Superior temporal gyrus (tissue), 1 donor: ENCODE results near the gene A2M.

Experiments used
- DNase-seq: peaks from one replicate; pipeline ENCODE4 v3.0.0-alpha.2; 2016; ENCODE audit errors: extremely low spot score

The A2M gene

DNA sequence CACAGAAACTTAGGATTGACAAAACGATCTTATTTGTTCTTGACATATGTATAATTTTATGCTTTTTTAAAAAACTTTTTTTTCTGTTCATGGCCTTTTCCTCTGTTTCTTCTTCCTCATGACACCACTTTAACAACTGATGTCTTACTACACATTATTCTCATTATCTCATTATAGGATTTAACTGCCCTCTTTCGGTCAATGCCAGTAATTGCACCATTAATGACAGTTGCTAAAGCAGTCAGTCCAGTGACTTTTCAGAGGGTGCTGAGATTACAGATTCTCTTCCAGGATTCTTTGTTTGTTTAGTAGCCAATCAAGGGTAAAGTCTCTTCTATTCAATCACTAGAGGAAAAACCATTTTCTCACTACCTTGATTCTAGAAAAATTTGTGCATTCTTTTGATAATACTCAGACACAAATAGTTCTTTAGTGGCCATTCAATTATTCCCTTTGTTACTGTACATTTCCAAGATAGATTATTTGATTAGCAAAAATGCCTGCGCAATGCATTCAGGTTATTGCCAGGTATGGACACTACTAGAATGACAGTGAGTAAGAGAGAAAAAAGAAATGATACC, 76.2 kb downstream of the A2M start:
- peak; percentile 87 for DNase-seq

DNA sequence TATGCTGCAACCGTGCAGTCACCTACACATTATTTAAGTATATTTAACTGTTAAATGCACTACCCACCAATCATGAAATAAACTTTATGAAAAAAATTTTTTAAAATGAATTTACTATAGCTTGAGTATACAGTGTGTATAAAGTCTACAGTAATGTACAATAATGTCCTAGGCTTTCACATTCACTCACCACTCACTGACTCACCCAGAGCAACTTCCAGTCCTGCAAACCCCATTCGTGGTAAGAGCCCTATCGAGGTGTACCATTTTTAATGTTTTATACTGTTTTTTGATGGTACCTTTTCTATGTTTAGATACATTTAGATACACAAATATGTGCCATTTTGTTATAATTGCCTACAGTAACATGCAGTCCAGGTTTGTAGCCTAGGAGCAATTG, 78.3 kb downstream of the A2M start:
- DNase-seq: no peak

DNA sequence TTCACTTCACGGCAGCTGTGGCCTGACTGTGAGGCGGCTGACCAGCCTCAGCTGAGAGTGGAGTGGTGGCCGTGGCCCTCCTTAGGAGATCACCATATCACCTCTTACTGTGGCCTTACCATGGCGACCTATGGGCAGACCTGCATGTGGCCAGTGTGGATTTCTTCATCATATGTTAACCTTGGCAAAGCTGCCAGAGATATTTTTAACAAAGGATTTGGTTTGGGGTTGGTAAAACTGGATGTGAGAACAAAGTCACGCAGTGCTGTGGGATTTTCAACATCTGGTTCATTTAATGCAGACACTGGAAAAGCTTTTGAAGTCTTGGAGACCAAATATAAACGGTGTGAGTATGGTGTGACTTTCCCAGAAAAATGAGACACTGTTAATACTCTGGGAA, 79.5 kb downstream of the A2M start:
- no peak for DNase-seq

DNA sequence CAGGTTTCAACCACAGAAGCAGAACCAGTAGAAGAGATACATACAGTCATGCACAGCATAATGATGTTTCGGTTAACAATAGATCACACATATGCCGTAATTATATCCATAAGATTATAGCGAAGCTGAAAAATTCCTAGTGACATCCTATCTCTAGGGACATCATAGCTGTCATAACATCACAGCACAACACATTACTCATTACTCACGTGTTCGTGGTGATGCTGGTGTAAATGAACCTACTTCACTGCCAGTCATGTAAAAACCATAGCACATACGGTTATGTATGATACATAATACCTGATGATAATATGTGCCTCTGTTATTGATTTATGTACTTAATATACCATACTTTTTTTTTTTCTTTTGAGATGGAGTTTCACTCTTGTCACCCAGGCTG, 81.6 kb downstream of the A2M start:
- DNase-seq: no peak

DNA sequence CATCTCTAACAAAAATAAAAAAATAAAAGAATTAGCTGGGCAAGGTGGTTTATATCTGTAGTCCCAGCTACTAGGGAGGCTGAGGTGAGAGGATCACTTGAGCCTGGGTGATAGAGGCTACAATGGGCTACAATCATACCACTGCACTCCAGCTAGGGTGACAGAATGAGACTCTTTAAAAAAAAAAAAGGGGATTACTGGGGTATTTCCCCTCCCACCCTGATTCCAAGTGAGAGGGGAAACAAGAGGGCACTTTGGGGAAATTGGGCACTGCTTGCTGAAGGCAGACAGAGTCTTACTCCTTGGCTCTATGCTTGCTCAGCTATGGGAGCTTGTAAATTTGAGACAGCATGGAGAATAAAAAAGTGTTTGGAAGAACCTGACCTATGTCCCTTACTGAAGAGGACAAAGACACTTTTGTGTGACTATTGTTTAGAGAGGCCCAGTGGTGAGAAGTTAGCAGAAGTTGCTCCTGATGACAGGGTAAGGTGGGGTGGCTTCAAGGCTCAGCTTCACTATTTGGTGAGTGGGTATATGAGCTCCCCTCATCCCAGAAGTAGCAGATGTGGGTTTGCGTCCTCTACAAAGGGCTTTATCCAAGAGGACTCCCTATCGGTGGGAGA, 82.3 kb downstream of the A2M start:
- no peak for DNase-seq

DNA sequence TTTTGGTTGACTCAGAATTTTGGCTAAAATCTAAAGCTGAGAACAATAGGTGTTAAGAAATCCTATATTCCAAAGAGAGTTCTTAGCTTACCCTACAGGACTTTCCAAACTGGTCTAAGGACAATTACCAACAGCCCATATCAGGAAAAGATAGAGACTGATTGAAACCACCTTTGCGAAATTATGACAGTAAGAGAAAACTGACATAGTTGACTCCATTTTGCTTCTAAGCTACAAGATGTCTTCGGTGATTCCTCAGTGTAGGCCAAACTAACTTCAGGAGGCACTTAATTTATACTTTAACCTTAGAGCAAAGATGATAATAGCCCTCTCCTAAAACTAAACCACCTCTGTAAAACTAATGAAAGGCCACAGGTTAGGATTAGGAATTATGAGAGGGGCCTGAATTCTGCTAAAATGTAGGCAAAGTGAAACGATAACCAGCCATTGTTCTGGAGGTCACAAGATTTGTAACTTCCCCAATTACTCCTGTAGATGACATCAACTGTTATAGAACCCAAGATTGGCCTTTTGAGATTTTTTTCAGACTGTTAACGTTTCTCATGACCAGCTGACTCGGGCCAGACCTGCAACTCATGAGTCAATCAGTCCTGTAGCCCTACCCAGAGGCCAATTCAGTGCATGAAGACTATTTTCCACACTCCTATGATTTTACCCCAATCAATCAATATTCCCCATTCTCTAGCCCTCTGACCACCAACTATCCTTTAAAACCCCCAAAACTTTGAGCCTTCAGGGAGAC, 83.3 kb downstream of the A2M start:
- no peak for DNase-seq

DNA sequence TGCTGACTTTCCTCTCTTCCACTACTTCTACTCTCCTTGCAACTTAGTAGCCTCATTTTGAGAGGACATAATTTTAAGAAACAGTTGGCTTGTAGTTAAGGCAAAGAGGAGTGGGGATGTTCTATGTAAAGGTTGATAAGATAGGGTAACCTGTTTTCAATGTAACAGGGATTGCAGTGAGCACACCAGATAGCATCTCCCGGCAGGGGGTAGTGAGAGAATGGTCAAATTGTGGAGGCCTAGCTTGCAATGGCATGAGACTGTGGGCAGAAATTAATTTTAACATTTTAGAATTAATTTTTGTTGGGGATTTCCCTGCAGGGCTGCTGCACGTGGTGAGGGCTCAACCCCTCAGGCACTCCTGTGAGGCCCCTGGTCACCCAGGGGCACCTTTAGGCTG, 84.9 kb downstream of the A2M start:
- no peak for DNase-seq

DNA sequence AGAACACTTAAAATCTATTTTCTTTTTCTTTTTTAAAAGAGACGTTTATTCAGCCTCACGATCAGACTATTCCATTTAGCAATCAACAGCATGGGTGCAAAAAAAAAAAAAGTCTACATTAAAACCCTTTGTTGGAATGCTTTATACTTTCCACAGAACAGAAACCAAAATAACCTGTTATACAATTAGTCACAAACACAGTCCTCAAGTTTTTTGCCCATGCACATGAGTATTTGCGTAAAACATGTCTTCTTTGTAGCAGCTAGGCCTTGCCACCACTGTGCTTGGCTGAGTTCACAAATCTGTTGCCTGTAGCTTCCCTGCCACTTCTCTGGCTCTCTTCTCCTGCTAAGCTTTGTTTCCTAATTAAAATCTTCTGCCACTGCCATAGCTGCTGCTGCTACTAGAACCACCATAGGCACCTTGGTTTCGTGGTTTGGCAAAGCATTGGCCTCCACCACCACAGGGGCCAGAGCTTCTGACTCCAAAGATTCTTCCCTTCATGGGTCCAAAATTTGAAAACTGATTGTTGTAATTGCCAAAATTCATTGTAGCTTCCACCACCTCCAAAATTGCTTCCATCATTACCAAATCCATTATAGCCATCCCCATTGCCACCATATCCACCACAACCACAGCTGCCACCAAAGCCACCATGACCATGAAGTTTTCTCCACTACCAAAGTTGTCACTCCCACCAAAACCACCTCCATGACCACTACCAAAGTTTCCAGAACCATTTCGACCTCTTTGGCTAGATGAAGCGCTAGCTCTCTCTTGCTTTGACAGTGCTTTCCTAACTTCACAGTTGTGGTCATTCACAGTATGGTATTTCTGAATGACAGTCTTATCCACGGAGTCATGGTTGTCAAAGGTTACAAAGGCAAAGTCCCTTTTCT, 88.3 kb downstream of the A2M start:
- no peak for DNase-seq

DNA sequence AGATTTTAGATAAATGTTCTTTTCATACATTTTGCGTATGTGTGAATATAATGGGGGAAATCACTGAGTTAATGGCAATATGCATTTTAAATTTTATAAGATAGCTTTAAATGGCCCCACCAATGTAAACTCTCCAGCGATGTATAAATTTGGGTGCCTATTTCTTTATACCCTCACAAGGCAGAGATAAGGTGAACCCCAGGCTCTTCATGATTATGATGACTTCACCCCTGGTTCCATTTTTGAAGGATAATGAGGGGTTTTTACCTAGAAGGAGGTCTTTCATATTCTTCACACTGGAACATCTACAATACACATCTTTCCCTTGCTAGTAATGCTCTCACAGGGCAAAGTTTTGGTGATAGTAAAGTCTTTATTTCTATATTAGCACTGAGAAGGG, 91.2 kb downstream of the A2M start:
- no peak for DNase-seq

DNA sequence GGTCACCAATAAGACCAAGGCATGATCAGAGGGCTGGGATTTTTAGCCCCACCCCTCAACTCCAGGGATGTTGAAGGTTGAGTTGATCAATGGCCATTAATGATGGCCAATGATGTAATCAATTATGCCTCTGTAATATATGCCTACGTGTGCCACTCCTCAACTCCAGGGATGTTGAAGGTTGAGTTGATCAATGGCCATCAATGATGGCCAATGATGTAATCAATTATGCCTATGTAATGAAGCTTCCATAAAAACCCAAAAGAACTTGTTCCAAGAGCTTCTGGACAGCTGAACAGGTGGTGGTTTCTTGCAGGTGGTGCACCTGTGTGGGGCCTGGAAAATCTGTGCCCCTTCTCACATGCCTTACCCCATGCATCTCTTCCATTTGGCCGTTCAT, 93.1 kb downstream of the A2M start:
- no peak for DNase-seq
